D721Med (cell line): ENCODE measurements around the gene MGAT3.

Source experiments
- DNase-seq: peaks from one replicate; pipeline ENCODE4 v3.0.0; 2011; ENCODE audit warnings: low spot score; ENCODE audit not compliant: insufficient read length
- FAIRE-seq: peaks from 2 replicates; lab custom pipeline; 2011; peaks lifted over from hg19 to GRCh38; lab: Jason Lieb, UNC
- CTCF ChIP-seq: IDR thresholded peaks from 2 replicates; pipeline ENCODE4 v1.5.1; 2012; ENCODE audit warnings: mild to moderate bottlenecking, control low read depth; ENCODE audit not compliant: insufficient read depth; ENCODE audit errors: missing control alignments

MGAT3 gene

GRCh38 chr22:39449708-39450107 is 7.1 kb upstream of the MGAT3 start:
- no peak for FAIRE-seq
- no peak for TF ChIP-seq CTCF
- DNase-seq: no peak

- FAIRE-seq (no peak), DNase-seq (no peak)
- TF ChIP-seq CTCF: no peak
These were observed 6.4 kb upstream of the MGAT3 start for GRCh38 chr22:39450258-39450955.

GRCh38 chr22:39452740-39453040 is 4.1 kb upstream of the MGAT3 start:
- FAIRE-seq (no peak), DNase-seq (no peak)
- TF ChIP-seq CTCF: no peak

- TF ChIP-seq CTCF: no peak
- FAIRE-seq (no peak), DNase-seq (no peak)
These were observed 2.9 kb upstream of the MGAT3 start for GRCh38 chr22:39453765-39454378.

- DNase-seq (no peak), FAIRE-seq (no peak)
These were observed 2.4 kb upstream of the MGAT3 start for GRCh38 chr22:39454385-39454871.

GRCh38 chr22:39457198-39457555 is 365 bp downstream of the MGAT3 start:
- no peak for FAIRE-seq
- no peak for DNase-seq
- TF ChIP-seq CTCF: no peak

More at GRCh38 chr22:39454385-39454871, 2.4 kb upstream of the MGAT3 start:
- no peak for TF ChIP-seq CTCF
